Tibial nerve (tissue), 4 donors: ENCODE measurements around the gene ANO7.

Source experiments
- EP300 ChIP-seq, 2 donors: sonication (generic); formaldehyde crosslinking; IDR thresholded peaks; one replicate each; pipeline ENCODE4 v1.6.1; 2017; ENCODE audit warnings: antibody characterized with exemption in 2 of 2, mild to moderate bottlenecking in 1 of 2
- POLR2A ChIP-seq, 2 donors: fragments of 450-650 bp; IDR thresholded peaks; one replicate each; pipeline ENCODE4 v1.6.1; 2017; ENCODE audit warnings: antibody characterized with exemption in 2 of 2, mild to moderate bottlenecking in 2 of 2, moderate library complexity in 2 of 2
- TF ChIP-seq, protein P1 (sequence below), 5 experiments: fragments of 200-600 bp in 3 of 5; fragments of 450-650 bp in 2 of 5; sonication (generic) in 3 of 5; IDR thresholded peaks; one replicate each; pipeline ENCODE4 v1.5.1; 2016 to 2019; ENCODE audit warnings: antibody characterized with exemption in 5 of 5, mild to moderate bottlenecking in 3 of 5, moderate library complexity in 2 of 5

DNA sequence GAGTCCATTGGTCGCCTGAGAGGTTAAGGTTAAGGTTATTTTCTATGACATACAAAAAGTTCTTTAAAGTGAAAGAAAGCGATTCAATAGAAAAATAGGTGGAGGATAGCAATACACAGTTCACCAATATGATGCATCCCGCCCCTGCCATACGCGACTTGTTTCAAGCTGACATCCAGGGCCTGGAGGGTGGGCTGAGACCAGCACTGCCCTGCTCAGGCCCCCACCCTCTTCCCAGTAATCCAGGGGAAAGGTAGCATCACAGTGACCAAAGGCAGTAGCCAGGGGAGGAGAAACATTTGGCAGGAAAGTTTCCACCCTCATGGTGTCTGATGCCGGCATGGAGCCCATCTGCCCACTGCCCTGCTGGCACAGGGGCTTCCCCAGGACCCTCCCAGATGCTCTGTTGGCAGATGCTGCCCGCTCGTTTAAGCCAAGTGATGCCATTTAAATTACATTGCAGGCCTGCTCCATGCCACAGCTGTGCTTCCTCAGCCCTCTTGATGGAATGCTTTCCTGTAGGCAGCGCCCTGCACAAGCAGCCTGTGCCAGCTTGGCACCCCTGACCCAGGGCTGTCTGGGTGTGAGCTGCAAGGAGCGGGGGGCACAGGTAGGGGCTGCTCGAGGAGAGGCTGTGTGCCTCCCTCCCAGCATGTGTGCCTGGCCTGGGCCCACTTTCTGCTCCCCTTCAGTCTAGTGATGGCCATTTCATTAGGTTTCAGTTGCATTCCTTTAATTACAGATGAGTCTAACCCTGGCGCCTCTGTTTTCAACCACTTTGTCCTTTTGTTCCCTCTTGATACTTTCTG, 10.7 kb upstream of the ANO7 start:
- TF ChIP-seq, protein P1, sequence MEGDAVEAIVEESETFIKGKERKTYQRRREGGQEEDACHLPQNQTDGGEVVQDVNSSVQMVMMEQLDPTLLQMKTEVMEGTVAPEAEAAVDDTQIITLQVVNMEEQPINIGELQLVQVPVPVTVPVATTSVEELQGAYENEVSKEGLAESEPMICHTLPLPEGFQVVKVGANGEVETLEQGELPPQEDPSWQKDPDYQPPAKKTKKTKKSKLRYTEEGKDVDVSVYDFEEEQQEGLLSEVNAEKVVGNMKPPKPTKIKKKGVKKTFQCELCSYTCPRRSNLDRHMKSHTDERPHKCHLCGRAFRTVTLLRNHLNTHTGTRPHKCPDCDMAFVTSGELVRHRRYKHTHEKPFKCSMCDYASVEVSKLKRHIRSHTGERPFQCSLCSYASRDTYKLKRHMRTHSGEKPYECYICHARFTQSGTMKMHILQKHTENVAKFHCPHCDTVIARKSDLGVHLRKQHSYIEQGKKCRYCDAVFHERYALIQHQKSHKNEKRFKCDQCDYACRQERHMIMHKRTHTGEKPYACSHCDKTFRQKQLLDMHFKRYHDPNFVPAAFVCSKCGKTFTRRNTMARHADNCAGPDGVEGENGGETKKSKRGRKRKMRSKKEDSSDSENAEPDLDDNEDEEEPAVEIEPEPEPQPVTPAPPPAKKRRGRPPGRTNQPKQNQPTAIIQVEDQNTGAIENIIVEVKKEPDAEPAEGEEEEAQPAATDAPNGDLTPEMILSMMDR (IDR thresholded peaks at IDR 0.05): no peak
- TF ChIP-seq POLR2A (IDR thresholded peaks at IDR 0.05) (no peak), EP300 (IDR thresholded peaks at IDR 0.05) (no peak)
